ENCODE data around the gene SF3A1. TPM values are rescaled to one million over a fixed set of nuclear protein-coding genes. Genes with fewer than 3 reads are reported as not detected.

SF3A1 gene
- total and polyA plus RNA-seq, 11 donors = 11.4 to 142 (median 77.4) TPM

- 89 to 96% (median 94%) methylated on average over 4 of the region's 4 CpGs for WGBS, 4 donors
- ATAC-seq (peak; percentile 63 to 88 (median 84)), DNase-seq (peak; percentile 67 to 86 (median 71))
- peaks cover 0 to 47% (median 17%) of the 10 kb centered on the region in 12 donors for H3K4me1 ChIP-seq
- H3K27me3 ChIP-seq = no peaks in the 10 kb centered on the region
- intact Hi-C loops (cut with DNase I) = no loop called here
- H3K9me3 ChIP-seq = no peaks in the 10 kb centered on the region
- TF ChIP-seq POLR2A (IDR thresholded peaks at IDR 0.05) (no peak), CTCF (IDR thresholded peaks at IDR 0.05) (no peak)
- H3K36me3 ChIP-seq = peaks cover 9 to 100% (median 98%) of the 10 kb centered on the region in 9 donors
- H3K27ac ChIP-seq = peak overlapping the region in 5 of 12 donors; percentile 29 to 73 (median 44)
- H3K4me3 ChIP-seq = no peak overlapping the region
Observed at GRCh38 chr22:30336752-30337460, 19.8 kb downstream of the SF3A1 start.

GRCh38 chr22:30335236-30335635 is 21.5 kb downstream of the SF3A1 start:
- no peak overlapping the region for H3K27ac ChIP-seq
- ATAC-seq = no peak
- DNase-seq = no peak
- TF ChIP-seq POLR2A (IDR thresholded peaks at IDR 0.05) = no peak
- no peak for TF ChIP-seq CTCF (IDR thresholded peaks at IDR 0.05)
- WGBS, 4 donors = 70 to 99% (median 89%) methylated on average over 1 of the region's 1 CpG
- peaks cover 9 to 100% (median 94%) of the 10 kb centered on the region in 9 donors for H3K36me3 ChIP-seq
- no peaks in the 10 kb centered on the region for H3K27me3 ChIP-seq
- intact Hi-C loops (cut with DNase I) = no loop called here
- peaks cover 0 to 31% (median 5%) of the 10 kb centered on the region in 12 donors for H3K4me1 ChIP-seq
- no peaks in the 10 kb centered on the region for H3K9me3 ChIP-seq
- H3K4me3 ChIP-seq = no peak overlapping the region

- no peaks in the 10 kb centered on the region for H3K9me3 ChIP-seq
- H3K4me3 ChIP-seq = no peak overlapping the region
- DNase-seq = no peak
- WGBS, 4 donors = 96 to 99% (median 98%) methylated on average over 4 of the region's 4 CpGs
- no peak for TF ChIP-seq CTCF (IDR thresholded peaks at IDR 0.05)
- no peak for TF ChIP-seq POLR2A (IDR thresholded peaks at IDR 0.05)
- H3K36me3 ChIP-seq = peaks cover 5 to 96% (median 88%) of the 10 kb centered on the region in 9 donors
- peaks cover 0 to 29% (median 4%) of the 10 kb centered on the region in 12 donors for H3K4me1 ChIP-seq
- H3K27ac ChIP-seq = no peak overlapping the region
- no peaks in the 10 kb centered on the region for H3K27me3 ChIP-seq
- ATAC-seq = no peak
- intact Hi-C loops (cut with DNase I) = no loop called here
Observed at GRCh38 chr22:30334646-30335045, 22.0 kb downstream of the SF3A1 start.

- no peak for TF ChIP-seq CTCF (IDR thresholded peaks at IDR 0.05)
- no peak for TF ChIP-seq POLR2A (IDR thresholded peaks at IDR 0.05)
Observed at GRCh38 chr22:30333707-30334087, 23.0 kb downstream of the SF3A1 start.

More at GRCh38 chr22:30333707-30334087, 23.0 kb downstream of the SF3A1 start:
- no peak overlapping the region for H3K4me3 ChIP-seq
- WGBS, 4 donors = 87 to 93% (median 90%) methylated on average over 3 of the region's 3 CpGs
- no peaks in the 10 kb centered on the region for H3K27me3 ChIP-seq
- H3K9me3 ChIP-seq = no peaks in the 10 kb centered on the region
- H3K36me3 ChIP-seq = peaks cover 5 to 88% (median 79%) of the 10 kb centered on the region in 9 donors
- no peak overlapping the region for H3K27ac ChIP-seq
- no peak for ATAC-seq
- intact Hi-C loops (cut with DNase I) = no loop called here
- no peak for DNase-seq
- peaks cover 0 to 29% (median 4%) of the 10 kb centered on the region in 12 donors for H3K4me1 ChIP-seq

All from heart left ventricle (tissue), 16 donors.